NCI-H1092 (cell line): Measurements from ENCODE around the gene HAAO.

Experiments
- DNase-seq: peaks from one replicate; lab custom pipeline; 2025; lab: John Stamatoyannopoulos, UW

HAAO gene

DNA sequence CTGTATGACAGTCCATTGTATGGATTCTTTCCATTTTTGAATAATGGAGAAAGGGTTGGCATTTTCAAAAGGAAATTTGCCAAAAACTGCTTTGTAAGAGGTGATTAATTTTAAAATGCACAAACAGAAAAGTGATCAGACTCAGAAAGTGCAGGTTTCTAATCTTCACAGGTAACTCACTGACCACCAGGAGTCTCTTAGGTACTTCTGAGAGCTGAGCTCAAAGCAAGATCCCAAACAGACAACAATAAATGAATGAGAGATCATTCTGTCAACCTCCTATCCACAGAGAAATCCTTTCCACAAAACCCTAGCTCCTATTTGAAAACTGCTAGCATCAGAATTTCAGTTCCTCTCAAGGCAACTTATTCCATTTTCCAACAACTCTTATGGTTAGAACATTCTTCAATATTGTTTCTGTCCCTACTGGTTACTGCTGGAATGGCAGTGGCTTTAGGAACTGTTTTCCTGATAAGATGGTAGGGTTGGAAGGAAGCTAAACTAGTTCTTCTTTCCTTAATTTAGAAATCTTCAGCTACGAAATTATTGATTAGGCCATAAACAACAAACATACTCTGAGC, 20.6 kb upstream of the HAAO start:
- DNase-seq: no peak

DNA sequence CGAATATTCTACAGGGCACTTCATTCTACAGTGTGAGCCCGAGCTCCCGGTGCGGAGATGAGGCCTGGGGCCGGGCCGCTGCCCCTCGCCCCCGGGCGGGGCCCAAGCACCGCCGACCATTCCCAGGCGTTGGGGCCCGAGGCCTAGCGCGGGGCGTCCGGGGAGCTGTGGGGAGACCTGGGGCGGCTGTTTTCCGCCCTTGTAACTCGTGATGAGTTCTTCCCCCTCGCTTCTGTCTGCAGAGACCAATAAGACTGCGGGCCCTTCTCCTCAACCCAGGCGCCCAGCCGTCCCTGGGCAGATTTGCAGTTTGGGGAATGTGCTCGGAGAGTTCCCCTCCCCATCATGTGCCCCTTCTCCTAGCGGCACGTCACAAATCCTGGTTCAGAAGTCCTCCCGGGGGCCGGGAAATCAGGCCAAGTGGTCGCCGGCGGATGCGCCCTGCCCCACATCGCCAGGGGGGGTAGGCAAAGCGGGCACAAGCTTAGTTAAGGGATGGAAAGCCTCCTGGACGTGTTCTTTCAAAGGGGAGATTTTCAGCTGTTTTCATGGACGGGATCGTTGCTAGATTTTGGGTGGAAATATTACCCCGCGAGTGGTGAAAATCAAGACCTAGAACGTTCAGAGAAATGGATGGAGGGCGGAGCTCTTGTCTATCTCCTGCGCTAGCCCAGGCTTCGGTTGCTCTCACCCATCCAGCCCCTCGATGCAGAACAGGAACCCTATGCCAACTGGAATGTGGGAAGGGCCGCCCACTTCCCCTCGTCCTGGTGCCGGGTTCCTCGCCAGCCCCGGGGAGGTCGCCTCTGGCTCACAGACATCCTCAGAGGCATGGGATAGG, 18.8 kb upstream of the HAAO start:
- DNase-seq: peak; percentile 39

DNA sequence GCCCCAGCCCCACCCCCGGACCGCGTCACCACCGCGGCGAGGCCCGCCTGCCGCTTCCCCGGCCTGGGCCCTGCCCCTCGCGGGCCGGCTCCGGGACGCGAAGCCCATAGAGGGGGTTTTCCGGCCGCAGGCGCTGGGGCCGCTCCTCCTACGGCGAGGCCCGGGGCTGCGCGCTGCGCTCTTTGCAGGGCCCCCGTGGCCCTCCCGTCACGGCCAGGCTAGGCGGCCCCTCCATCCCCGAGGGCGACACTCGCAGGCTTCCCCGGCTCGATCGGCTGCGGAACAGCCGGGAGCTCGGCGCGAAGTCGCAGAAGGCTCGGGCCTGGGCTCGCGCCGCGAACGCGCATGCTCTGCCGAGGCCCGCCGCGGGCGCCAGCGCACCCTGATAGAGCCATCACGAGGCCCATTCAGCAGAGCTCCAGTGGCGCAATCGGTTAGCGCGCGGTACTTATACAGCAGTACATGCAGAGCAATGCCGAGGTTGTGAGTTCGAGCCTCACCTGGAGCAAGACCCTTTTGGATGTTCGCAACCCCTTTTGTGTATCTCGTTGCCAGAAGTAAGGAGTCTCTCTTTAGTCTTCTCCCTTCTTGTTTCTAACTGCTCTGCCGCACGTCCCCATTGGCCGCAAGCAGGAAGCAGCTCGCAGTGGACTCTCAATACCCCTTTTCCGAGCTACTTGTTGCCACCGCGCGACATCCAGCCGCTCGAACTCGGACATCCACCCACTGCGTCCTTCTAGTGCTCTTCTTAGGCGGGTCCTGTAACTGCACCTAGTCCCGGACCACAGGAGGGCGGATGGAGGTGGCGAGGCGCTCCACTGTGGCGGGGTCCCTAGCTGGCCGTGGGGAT, 18.0 kb upstream of the HAAO start:
- DNase-seq: peak; percentile 85

DNA sequence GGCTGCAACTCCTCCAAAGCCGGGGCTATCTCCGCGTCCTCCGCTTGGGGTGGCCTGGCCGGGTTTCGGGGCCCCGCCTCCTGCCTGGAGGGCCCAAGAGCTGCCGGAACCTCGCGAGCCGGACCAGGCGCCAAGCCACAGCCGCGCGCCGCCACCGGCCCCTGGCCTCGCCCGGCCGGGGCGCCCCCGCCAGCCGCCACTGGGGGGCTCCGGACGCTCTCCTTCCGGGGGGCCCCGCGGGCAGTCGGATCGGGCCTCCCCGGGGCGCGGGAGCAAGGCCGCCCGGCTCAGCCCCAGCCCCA, 17.4 kb upstream of the HAAO start:
- peak; percentile 48 for DNase-seq

DNA sequence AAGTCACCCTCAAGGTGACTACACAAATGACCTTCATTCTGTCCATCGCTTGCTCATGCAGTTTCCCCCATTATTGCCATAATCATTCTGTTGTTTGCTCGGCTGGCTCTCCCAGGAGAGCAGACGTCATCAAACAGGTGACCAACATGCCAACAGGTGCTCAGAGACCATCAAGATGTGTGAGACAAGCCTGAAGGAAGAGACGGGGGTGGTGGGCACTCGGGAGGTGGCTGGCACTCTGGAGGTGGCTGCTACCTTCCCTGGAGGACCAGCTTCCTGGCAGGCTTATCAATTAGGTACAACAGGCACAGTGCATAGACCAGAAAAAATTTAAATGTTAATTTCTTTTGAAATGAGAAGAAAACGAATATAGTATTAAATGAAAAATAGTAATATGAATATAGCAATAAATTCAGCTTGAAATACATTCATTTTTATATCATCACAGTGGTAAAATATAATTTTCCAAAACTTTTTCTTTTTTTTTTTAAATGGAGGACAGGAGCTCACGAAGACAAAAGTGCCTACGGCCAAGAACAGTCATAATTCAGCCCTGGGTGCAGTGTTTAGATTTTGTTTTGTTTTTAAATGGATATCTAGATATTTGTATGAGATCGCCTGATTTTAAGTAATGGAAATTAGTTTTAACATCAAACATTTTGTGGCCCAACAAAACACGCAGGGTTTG, 16.9 kb upstream of the HAAO start:
- no peak for DNase-seq

DNA sequence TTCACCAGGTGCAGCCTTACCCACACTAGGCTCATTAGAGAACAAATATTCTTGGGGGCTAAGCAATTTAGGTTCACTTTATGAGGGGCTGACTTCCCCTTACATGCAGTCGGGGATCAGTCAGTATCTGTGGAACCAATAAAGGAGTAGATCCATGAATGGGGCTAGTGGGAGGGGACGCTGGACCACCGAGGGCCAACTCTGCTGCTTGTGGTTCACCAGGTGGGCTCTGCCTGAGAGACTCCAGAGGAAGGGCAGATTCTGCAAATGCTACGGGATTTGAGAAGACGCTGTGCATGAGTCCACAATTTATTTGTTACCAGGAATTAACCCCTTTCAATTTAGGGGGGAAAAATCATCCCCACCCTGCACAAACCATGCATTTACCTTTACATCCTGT, 15.9 kb upstream of the HAAO start:
- DNase-seq: no peak

DNA sequence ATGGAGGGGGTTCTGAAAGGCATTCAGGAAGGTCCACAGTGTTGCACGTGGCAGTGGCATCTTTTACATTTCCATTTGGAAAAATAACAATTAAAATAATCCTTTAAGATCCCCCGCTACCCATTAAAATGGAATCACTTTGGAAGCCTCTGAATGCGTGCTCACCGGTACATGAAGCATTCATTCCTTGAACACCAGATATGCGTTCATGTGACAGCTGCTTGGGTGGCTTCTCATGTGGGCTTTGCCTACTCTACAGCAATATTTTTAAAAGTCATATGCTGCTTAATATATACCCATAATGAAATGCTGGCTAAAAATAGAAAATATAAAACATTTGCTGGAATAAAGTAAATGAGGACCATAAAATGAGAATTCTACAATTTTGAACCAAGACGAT, 14.4 kb upstream of the HAAO start:
- no peak for DNase-seq

DNA sequence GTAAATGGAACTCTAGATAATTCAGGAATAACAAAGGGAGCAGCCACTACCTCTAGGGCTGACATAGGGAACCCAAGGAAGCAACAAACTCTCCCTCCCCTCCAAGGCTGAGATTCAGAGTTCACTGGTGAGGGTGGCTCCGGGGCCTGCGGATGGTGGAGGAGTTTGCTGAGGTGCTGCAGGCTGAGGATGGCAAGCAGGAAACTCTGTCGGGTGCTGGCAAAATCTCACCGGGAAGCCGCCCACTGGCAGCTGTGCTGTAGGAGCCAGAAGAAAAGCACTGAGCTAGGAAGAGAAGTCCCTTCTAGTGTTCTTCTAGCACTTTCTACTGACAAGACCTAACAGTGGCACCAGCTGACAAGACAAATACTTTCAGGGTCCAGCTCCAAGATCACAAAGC, 12.5 kb upstream of the HAAO start:
- no peak for DNase-seq

DNA sequence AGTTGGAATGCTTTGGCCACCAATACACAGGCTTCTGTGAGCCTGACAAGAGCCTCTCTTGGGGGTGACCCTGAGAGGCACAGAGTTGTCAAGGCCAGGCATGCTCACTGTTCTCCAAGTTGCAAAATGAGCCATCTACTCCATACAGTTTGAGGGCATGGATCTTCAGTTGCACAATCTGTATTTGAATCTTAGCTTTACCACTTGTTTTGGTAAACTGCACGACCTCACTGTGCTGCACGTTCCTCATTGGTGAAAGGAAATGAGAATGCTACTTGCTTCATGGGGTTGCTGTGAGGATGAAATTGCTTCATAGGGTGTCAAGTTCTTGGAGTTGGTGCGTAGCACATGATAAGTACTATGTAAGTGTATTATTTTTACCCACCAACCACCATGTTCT, 12.0 kb upstream of the HAAO start:
- no peak for DNase-seq

DNA sequence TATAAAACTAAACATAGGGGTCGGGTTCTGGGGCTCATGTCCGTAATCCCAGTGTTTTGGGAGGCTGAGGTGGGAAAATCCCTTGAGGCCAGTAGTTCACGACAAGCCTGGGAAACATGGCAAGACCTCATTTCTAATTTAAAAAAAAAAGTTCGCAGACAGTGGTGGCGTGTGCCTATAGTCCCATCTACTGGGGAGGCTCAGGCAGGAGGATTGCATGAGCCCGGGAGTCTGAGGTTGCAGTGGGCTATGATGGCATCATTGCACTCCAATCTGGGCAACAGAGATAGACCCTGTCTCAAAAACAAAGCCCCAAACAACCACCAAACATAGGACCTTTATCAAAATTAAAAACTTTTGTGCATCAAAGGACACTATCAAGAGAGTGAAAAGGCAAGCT, 9.8 kb upstream of the HAAO start:
- DNase-seq: no peak

DNA sequence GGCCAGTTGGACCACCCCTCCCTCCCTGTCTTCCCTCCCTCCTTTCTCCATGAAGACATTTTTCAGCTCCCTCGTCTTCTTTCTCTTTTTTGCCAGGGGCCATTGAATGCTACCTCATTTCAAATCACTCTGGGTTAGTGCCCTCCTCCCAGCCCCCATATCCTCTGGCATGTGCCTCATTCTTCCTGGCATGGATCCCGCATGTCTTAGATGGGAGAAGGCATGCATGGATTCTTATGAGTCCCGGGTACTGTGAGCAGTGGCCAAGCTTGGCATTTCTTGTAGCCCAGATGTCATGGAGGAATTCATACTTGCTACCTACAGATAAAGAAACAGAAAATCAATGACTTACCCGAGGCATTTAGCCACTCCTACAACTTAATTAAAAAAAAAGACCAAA, 9.0 kb upstream of the HAAO start:
- no peak for DNase-seq

DNA sequence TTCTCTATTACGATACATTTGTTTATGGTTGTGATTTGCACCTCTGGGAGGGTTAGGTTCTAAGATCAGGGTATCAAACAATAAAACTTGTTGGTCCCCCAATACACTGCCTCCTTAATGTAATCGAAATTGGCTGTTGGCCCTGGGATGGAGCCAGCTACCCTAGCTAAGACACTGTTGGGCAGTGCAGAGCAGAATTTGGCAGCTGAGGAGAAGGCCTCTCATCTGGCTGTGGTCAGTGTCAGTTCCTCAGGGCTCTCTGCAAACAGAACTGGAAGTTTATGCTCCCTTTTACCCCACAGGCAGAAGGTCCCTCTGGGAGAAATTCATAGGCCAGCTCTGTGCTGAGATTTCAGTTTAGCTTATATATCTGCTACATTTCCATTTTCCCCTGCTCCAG, 8.6 kb upstream of the HAAO start:
- DNase-seq: no peak

DNA sequence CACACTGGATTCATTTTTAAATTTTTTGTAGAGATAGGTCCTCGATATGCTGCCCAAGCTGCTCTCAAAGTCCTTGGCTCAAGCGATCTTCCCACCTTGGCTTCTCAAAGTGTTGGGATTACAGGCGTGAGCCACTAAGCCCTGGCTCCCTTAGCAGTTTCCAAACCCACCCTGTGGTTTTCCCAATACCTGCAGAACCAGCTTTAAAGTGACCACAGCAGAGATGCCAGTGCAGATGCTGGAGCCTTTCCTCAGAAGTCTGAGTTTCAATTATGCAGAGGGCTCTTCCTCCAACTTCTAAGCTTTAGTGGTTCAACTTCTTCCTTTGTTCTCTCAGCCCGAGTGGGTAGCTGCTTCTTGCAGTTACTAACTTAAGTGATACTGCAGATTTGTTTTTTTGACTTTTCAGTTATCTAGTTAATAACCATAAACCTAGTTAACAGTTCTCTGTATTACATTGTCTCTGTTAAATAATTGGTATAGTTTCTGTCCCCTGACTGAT, 8.1 kb upstream of the HAAO start:
- no peak for DNase-seq

DNA sequence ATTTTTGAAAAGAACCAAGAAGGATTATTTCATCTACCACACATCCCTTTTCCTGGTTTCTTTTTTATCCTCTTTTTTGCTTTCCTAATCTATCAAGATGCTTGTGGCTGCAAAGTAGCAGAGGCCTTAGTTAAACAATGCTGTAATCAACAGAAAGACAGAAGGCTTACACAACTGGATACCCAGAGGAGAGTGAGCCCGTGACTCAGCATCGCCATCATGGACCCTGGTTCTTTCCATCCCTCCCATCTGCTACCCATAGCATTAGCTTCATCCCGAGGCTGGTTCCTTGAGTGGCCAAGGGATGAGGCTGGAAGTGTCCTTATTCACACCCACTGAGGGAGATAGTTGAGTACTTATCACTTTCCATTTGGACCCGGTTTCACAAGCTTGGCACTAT, 7.5 kb upstream of the HAAO start:
- DNase-seq: no peak

DNA sequence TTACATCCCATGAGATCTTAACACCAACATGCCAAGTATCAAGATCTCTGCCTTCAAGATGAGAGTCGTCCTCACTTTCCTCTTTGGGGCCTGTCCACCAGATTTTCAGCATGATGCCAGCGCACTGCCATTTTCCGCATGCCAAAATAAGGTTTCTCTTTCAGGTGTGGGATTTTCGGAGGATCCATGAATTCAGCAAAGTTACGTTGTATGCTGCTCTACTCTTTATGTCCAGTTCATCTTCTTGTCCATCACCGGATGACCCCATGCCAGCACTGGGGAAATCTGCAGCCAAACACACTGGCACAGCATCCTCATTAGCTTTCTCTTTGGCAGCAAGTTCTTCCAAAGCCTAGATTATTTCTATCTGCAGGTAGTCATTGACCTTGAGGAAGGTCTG, 4.9 kb upstream of the HAAO start:
- no peak for DNase-seq

DNA sequence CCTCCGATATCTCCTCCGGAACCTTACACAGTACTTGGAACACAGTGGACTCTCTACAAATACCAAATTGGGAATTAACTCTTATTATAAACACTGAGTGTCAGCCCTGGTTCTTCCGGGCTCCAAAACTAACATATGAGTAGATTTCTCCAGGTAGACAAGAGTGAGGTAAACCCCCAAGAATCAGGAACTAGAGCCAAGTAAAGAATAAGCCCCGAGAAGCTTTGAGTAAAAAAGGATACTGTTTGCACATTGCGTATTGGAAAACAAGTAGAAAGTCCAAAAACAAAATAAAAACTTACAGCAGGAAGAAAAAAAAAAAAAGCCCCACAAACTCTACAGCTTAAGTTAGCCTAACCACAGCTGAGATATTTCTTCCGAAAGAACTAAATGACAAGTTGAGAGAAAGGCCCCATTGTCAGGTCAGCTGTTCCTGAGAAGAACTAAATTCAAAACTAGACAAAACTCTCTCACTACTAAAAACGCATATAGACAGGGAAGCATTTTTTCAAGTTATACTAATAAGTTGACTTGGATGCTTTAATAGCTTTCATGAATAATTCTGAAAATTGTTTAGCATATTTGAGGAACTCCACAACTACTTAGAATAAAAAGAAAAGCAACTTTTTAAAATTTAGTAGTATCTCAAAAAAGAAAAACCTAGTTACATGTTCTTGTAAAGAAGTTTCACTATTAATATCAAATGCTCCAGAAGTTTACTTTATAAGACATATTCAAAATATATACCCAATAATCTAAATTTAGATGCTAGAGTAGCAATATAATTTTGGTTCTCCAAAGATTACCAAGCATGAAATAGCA, 4.3 kb upstream of the HAAO start:
- DNase-seq: no peak

DNA sequence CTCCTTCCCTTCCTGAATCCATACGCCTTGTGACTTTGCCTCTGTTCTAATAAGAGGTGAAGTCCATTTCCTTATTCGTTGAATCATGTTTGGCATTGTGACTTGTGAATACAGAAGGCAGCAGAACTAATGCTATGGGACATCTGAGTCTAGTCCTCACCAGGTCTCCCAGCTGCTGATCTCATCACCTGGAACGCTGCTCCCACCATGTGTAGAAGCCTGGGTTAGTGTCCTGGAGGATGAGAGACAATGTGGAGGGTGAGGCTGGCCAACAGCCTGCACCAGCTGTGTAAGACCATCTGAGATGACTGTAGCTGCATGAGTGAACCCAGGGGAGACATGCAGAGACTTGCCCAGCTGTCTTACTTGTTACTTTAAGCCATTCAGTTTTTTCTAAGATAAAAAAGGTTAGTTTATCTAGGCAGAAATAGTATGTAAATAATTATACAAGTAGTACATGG, 3.5 kb upstream of the HAAO start:
- DNase-seq: no peak

DNA sequence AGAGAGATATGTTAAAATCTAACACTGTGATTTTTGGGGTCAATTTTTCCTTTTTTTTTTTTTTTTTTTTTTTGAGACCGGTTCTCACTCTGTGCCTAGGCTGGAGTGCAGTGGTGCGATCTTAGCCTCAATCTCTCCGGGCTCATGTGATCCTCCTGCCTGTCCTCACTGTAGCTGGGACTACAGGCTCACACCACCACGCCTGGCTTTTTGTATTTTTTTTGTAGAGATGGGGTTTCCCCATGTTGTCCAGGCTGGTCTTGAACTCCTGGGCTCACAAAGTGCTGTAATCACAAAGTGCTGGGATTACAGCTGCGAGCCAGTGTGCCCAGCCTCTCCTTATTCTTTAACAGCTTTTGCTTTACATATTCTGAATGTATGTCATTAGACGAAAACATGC, 2.9 kb upstream of the HAAO start:
- no peak for DNase-seq

DNA sequence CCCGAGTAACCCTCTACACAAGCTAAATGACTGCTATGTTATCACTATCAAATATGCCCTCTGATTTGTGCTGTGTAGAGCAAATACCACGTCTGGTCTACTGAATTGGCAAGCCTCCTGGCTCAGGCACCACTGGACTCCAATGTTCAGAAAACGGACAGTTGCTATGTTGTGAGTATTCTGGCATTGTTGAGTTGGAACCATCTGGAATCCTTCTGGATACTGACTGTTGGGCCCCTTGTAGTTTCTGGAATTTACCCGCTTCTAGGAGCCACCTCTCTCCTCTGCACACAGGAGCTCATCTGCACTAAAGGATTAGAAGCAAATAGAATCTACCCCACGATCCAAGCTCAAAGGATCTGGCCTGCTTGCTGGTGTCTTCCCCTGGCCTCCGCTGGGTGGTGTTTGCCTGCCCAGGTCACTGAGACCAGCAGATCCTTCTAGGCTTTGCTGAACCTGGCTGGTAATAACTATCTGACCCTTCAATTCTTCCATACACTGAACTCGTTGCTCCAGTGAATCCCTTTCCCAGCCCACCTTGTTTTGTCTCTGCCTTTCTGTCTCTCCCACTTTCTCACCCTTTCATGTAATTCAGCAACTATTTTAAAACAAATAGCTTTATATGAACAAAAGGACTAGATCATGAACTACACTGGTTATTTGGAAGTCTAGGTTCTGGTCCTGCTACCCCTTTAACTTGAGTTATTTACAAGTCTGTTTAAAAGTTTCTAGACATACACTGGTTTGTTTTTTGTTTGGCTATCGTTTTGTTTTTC, 2.1 kb upstream of the HAAO start:
- no peak for DNase-seq
